HEK293T (cell line): ENCODE results near the gene ACADVL.

Source experiments
- ARNT ChIP-seq: fragments of 450-650 bp; IDR thresholded peaks from 2 replicates; pipeline ENCODE4 v1.6.1; 2017; ENCODE audit warnings: mild to moderate bottlenecking
- BHLHE40 ChIP-seq: fragments of 450-650 bp; IDR thresholded peaks from 2 replicates; pipeline ENCODE4 v1.6.1; 2016; ENCODE audit warnings: mild to moderate bottlenecking, moderate library complexity, borderline replicate concordance
- ELF4 ChIP-seq: fragments of 450-650 bp; IDR thresholded peaks from 2 replicates; pipeline ENCODE4 v1.6.1; 2017; ENCODE audit warnings: antibody characterized with exemption
- FOXK2 ChIP-seq: fragments of 450-650 bp; IDR thresholded peaks from 2 replicates; pipeline ENCODE4 v1.6.1; 2016; ENCODE audit warnings: mild to moderate bottlenecking
- HDGF ChIP-seq: fragments of 450-650 bp; IDR thresholded peaks from 2 replicates; pipeline ENCODE4 v1.6.1; 2017; ENCODE audit warnings: antibody characterized with exemption, borderline replicate concordance
- LEF1 ChIP-seq: fragments of 450-650 bp; IDR thresholded peaks from 2 replicates; pipeline ENCODE4 v1.6.1; 2017; ENCODE audit warnings: mild to moderate bottlenecking, borderline replicate concordance
- SUZ12 ChIP-seq: fragments of 450-650 bp; IDR thresholded peaks from 2 replicates; pipeline ENCODE4 v1.6.1; 2016; ENCODE audit warnings: mild to moderate bottlenecking
- TARDBP ChIP-seq: fragments of 450-650 bp; IDR thresholded peaks from 2 replicates; pipeline ENCODE4 v1.6.1; 2016

DNA sequence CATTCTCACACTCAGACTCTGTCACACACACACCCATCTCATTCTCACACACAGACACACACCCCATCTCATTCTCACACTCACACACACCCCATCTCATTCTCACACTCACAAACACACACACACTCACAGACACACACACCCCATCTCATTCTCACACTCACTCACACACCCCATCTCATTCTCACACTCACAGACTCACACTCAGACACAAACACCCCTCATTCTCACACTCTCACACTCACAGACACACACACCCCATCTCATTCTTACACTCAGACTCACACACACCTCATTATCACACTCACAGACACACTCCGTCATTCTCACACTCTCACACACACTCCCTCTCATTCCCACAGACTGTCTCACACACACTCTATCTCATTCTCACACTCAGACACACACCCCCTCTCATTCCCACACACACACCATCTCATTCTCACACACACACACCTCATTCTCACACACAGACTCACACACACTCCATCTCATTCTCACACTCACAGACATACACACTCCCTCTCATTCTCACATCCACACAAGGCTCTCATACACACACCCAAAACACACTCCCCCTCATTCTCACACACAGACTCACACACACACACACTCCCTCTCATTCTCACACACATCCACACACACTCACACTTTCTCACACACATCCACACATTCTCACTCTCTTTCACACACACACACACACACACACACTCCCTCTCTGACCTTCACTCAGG lies 43.5 kb upstream of the ACADVL start:
- TF ChIP-seq ELF4 (no peak), SUZ12 (no peak), ARNT (no peak), HDGF (no peak), TARDBP (no peak), FOXK2 (no peak), LEF1 (no peak), BHLHE40 (no peak)
